Keratinocyte (primary cell): Measurements from ENCODE around the gene PGAM2.

Source experiments
- EZH2 ChIP-seq: IDR thresholded peaks from one replicate; pipeline ENCODE4 v1.6.1; 2012; ENCODE audit warnings: inconsistent platforms, mild to moderate bottlenecking, low read length, moderate library complexity
- TF ChIP-seq, protein P1 (sequence below), 3 experiments: IDR thresholded peaks in 1 of 3; conservative IDR thresholded peaks in 1 of 3; optimal IDR thresholded peaks in 1 of 3; 2 replicates in 2 of 3; 3 replicates in 1 of 3; pipeline versions ENCODE3 to v1.5.1; 2011; ENCODE audit warnings: low read length in 3 of 3, mild to moderate bottlenecking in 3 of 3, moderate library complexity in 2 of 3, control low read depth in 1 of 3, inconsistent platforms in 1 of 3; ENCODE audit not compliant: insufficient read depth in 2 of 3; ENCODE audit errors: extremely low read depth in 1 of 3

DNA sequence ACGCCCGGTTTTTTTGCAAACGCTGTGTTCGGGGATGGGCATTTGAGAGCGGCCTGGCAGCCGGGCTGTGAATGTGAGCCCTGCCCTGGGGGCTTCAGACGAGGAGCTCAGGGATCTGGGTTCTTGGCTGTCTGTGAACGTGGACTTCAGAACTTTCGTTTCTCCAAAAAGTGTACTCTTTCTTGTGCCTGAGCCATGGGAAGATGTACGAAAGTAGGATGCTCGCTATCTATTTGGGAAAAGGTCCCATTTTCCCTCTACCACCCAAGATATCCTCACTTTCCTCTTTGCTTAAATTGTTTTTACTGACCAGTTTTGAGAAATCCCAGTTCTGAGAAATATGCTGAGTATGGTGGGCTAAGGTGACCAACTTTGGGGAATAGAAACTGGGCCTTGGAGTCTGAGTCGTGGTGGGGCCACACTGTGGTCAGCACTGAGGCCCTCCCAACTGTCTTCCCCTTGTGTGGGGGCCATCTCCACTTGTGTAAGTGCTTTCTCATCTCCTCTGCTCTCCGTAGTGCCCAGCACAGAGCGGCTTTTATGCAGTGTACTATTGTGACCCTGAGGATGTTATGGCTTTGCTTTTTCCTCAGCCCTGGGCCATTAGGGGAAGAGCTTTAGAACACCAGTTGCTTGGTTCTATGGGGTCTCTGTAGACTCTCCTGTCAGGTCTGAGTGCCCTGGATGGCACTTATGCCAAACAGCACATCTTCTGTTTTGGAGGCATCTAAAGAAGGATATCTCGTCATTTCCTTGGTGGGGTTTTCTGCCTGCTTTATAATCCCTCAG, 19.9 kb downstream of the PGAM2 start:
- TF ChIP-seq, protein P1, sequence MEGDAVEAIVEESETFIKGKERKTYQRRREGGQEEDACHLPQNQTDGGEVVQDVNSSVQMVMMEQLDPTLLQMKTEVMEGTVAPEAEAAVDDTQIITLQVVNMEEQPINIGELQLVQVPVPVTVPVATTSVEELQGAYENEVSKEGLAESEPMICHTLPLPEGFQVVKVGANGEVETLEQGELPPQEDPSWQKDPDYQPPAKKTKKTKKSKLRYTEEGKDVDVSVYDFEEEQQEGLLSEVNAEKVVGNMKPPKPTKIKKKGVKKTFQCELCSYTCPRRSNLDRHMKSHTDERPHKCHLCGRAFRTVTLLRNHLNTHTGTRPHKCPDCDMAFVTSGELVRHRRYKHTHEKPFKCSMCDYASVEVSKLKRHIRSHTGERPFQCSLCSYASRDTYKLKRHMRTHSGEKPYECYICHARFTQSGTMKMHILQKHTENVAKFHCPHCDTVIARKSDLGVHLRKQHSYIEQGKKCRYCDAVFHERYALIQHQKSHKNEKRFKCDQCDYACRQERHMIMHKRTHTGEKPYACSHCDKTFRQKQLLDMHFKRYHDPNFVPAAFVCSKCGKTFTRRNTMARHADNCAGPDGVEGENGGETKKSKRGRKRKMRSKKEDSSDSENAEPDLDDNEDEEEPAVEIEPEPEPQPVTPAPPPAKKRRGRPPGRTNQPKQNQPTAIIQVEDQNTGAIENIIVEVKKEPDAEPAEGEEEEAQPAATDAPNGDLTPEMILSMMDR (optimal IDR thresholded peaks at IDR 0.05 in 1 of 3, IDR thresholded peaks at IDR 0.05 in 1 of 3, conservative IDR thresholded peaks at IDR 0.05 in 1 of 3; ENCODE audit: extremely low read depth in 1 of 3, insufficient read depth in 2 of 3, low read length in 3 of 3) = no peak
- TF ChIP-seq EZH2 = no peak
